Measurements from ENCODE around the gene B3GAT3.
"Not testable (repeated sequence)": the region's sequence is repeated elsewhere in the genome, so short reads cannot be mapped to it uniquely, and the experiment has no call there.

B3GAT3 gene

GRCh38 chr11:62603776-62604299, 17.9 kb downstream of the B3GAT3 start:
- no peak for DNase-seq

- no peak for DNase-seq
Observed at GRCh38 chr11:62603072-62603408, 18.7 kb downstream of the B3GAT3 start.

GRCh38 chr11:62602141-62603071, 19.4 kb downstream of the B3GAT3 start:
- DNase-seq = no peak

- DNase-seq = peak; percentile 99
Observed at GRCh38 chr11:62601372-62602140, 20.2 kb downstream of the B3GAT3 start, which contains the start of gene MTA2. Gene MTA2 (minus strand): TSS chr11:62601865. CDS start chr11:62601450, 415 bp downstream.

GRCh38 chr11:62601122-62601371, 20.7 kb downstream of the B3GAT3 start:
- peak; percentile 54 for DNase-seq

GRCh38 chr11:62600367-62601121, 21.2 kb downstream of the B3GAT3 start:
- DNase-seq = peak; percentile 46

- peak; percentile 41 for DNase-seq
Observed at GRCh38 chr11:62599901-62600300, 21.9 kb downstream of the B3GAT3 start.

GRCh38 chr11:62599069-62599696, 22.6 kb downstream of the B3GAT3 start:
- peak; percentile 100 for DNase-seq

GRCh38 chr11:62595124-62595523, 26.7 kb downstream of the B3GAT3 start:
- no peak for DNase-seq

- peak; percentile 96 for DNase-seq
Observed at GRCh38 chr11:62593434-62594044, 28.2 kb downstream of the B3GAT3 start.

- DNase-seq = no peak
Observed at GRCh38 chr11:62592989-62593421, 28.8 kb downstream of the B3GAT3 start.

GRCh38 chr11:62592146-62592815, 29.5 kb downstream of the B3GAT3 start:
- DNase-seq = peak; percentile 71

- peak; percentile 100 for DNase-seq
Observed at GRCh38 chr11:62591448-62592145, 30.2 kb downstream of the B3GAT3 start, which contains the start of gene TUT1. Gene TUT1 (minus strand): TSS chr11:62591523. CDS start chr11:62591485, 38 bp downstream.

- peak; percentile 66 for DNase-seq
Observed at GRCh38 chr11:62588966-62589637, 32.7 kb downstream of the B3GAT3 start.

- not testable (repeated sequence) for DNase-seq
Observed at GRCh38 chr11:62585356-62585755, 36.4 kb downstream of the B3GAT3 start.

GRCh38 chr11:62581735-62582134, 40.1 kb downstream of the B3GAT3 start:
- not testable (repeated sequence) for DNase-seq

GRCh38 chr11:62580959-62581715, 40.6 kb downstream of the B3GAT3 start:
- DNase-seq = no peak

- no peak for DNase-seq
Observed at GRCh38 chr11:62579252-62579651, 42.5 kb downstream of the B3GAT3 start.

- no peak for DNase-seq
Observed at GRCh38 chr11:62578541-62578940, 43.2 kb downstream of the B3GAT3 start.

Measured in hematopoietic multipotent progenitor cell treated with erythropoietin and hydrocortisone succinate and interleukin-3 and kit ligand, for 6 days (in vitro differentiated cells).